HG03064 (cell line): ENCODE results near the gene SATB2.

Experiments
- ATAC-seq: cut with Tn5 transposase; IDR thresholded peaks from one replicate; pipeline ENCODE4 v1.9.1; 2021; ENCODE audit warnings: low read depth; ENCODE audit not compliant: unreplicated experiment

Gene SATB2

GRCh38 chr2:199273042-199273511 is 184.7 kb downstream of the SATB2 start:
- no peak for ATAC-seq

DNA sequence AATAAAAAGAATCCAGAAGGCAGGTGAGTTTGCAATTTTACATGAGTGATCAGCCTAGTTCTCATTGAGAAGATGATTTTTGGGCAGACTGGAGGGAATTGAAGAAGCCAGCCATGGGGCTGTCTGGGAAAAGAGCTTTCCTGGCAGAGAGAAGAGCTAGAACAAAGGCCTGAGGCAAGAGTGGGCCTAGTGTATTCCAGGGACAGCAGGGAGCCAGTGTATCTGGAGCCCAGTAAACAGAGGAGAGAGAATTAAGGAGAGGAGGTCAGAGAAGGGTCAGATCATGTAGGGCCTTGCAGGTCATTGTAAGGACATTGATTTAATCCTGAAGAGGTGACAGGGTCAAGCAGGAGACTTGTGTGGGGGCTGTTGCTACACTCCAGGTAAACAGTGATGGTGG is 195.8 kb downstream of the SATB2 start:
- ATAC-seq: no peak

DNA sequence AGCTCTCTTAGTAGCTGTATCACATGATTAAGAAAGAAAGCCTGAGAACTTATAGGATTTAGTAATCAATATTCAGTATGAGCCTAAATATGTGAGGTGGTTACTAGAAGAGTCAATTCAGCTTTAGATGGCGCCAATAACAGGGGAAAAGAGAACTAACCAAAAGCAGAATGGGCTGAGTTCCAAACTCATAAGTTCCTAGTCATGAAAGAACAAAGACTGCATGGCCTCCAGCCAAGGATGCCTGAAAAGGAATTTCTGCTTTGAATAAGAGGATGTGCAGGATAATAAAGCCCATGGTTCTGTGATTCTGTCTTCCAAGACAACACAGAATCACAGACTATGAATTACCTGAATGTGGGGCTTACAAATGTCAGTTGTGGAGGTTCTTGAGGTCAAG is 196.5 kb downstream of the SATB2 start:
- ATAC-seq: no peak

DNA sequence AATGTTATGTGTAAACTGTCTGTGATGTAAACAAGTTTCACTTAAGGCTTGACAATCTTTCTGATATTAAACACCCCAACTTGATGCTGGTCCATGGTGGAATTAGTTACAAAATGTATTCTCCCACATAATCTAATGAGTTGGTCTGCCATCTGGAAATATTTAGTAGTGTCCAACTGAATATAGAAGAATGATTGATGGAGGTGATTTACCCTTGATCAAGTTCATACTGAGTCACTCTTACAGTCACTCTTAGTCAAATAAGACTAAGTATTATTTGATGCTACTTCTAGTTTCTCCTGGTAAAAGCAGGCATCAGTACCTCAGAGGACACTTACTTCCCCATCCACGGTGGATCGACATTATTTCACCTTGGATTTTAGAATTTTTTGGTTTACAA is 198.1 kb downstream of the SATB2 start:
- ATAC-seq: no peak

DNA sequence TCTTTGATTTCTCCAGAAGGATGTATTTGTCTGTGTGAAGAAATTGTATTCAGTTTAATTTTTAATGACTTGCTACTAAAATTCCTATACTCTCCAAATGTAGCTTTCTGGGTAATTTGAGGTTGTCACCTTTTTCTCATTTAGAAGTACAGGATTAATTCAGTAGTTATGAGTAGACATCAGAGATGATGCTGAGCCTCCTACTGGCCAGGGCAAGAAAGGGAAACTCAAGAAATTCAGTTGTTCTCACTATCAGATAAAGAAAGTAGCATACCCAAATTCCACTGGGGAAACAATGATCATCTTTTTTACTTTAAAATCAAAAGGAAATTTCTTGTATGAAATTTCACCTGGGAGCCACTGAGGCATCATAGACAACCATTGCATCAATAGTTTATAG is 199.4 kb downstream of the SATB2 start:
- no peak for ATAC-seq

DNA sequence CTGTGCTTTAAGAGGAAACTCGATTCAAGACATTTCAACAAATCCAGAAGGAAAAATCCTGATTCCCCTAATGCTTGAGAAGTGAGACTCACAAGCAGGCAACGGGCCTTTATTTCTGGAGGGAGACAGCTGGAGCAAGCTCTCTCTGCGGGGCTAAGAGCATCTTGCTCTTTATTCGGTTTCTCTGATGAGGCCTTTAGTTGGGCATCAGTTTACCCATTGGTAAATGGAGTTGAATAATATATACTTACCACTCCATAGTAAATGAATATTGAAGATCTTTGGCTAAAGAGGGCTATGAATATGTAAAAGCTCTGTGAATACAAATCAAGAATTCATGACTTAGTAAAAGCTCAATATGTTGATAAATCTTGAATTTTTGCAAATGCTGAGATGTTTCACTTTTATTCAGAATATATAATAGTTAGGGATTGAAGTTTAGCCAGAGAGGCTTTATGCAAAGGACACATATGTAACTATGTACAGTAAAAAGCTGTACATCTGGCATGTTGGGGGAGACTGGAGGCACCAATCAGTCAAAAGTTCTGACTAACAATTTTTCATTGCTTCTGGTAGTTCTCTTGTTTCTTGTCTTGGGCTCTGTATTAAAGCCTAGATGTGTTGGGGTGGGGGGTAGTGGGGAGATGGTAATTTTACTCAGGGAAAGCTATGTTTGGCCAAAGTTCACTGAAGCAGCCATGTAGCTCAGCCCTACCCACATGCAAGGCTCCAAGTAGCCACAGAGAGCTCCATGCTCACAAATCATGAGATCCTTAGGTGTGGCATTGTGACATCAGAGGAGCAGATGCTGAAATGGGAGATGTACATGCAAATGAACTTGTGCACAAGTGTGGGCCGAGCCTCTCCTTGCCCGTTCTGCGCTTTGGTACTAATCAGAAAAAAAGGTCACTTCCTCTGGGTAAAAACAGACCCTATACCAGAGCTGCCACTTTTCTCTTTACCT is 200.2 kb downstream of the SATB2 start:
- ATAC-seq: no peak

DNA sequence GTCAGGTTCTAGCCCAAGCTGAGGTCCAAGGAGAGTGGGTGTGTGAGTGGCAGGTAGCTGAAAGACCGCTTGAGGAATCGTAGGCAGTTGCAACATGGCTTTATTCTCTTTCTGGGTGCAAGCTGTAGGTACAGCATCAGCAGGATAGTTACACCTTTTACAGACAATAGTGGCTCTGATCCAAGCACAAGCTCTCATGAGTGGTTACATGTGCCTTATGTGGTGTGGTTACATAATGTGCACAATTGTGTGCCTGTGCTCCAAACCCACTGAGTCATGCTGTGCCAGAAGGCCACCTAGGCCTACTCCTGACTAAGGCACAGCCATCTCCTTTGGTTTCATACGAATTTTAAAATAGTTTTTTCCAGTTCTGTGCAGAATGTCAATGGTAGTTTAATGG is 227.6 kb downstream of the SATB2 start:
- no peak for ATAC-seq

DNA sequence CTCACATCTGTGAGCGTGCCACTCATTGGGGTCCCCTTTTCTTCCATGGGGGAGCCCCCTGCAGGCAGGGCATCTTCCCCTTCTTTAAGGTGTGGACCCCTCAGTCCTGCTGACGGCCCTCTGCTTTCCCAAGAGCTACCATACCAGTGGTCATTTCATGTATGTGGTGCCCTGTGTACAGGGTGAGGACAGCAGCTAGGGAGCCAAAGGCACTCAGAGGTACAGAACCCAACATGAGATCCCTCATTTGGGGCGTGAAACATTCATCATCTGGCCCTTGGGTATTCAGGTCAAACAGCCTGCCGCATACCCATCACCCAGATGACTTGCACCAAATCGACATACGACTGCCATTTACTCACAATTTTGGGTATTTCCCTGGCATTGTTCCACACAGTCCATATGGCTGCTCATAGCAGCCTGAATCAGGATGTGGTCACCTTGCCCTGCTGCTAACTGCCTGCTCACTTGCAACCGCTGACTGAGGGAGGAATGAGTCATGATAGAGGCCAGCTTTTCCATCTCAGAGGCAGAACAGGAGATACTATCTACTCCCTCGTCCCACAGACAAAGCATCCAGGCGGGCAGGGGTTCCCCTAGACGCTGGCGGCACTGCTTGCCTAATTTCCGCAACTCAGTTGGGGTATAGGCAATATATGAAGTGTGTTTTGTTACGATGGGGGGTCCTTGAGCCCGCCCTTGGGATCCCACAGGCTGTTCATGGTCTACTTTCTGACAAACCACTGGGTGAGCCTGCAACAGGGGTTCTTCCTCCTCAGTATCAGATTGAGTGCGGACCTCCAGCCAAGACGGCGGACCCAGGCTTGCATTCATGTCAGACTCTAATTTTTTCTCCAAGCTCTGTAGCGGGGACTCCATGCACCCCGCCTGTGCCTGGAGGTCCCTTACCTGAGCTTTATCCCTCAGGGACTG is 228.6 kb downstream of the SATB2 start:
- ATAC-seq: no peak

- ATAC-seq: no peak
These were observed 233.9 kb downstream of the SATB2 start for GRCh38 chr2:199223791-199224190.

GRCh38 chr2:199220920-199221319 is 236.8 kb downstream of the SATB2 start:
- ATAC-seq: no peak

DNA sequence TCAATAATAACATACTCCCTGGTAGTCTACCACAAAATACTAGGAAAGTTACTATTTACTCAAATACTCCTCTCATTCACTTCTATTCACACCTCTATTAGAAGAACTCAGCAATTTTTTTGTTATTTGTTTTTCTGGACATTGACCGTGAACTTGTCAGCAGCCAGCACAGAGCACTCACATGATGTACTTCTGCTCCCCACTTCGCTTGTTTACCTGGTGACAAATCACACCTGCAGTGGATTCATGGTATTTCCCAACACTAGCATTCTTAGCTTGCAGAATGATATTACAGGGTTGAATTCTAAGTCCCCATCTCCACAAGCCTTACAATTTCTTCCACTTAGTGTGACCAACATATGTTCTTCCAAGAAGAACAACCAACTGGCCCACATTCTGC is 238.2 kb downstream of the SATB2 start:
- ATAC-seq: no peak
